ENCODE measurements around the gene MYADM. TPM values are rescaled to one million over a fixed set of nuclear protein-coding genes. Genes with fewer than 3 reads are reported as not detected.

MYADM gene
- polyA plus RNA-seq, 3 donors, result 162 to 310 (median 254) TPM

- Histone ChIP-seq H3K27me3 (ENCODE audit: control insufficient read depth in 2 of 2, insufficient read depth in 2 of 2, low read length in 2 of 2) (peaks cover 32 to 64% of the 10 kb centered on the region in 2 donors), H3K4me3 (replicated peaks in 1 of 3; ENCODE audit: low read depth in 2 of 3, low read length in 3 of 3) (no peak overlapping the region), H3K36me3 (replicated peaks in 1 of 2; ENCODE audit: control insufficient read depth in 1 of 2, insufficient read depth in 2 of 2, low read length in 2 of 2) (no peaks in the 10 kb centered on the region), H3K4me2 (replicated peaks; ENCODE audit: extremely low read depth, low read length, poor library complexity, severe bottlenecking) (no peak overlapping the region), H4K20me1 (ENCODE audit: insufficient read depth, low read length) (no peaks in the 10 kb centered on the region), H3K27ac (ENCODE audit: low read depth in 1 of 2, low read length in 2 of 2) (no peak overlapping the region), H3K9ac (ENCODE audit: insufficient read depth, low read length, poor library complexity, severe bottlenecking) (no peak overlapping the region), H3K4me1 (ENCODE audit: control insufficient read depth in 1 of 2, insufficient read depth in 2 of 2, low read length in 2 of 2) (peaks cover 14 to 24% of the 10 kb centered on the region in 2 donors), H3K79me2 (ENCODE audit: insufficient read depth, low read length) (no peaks in the 10 kb centered on the region), H2AFZ (ENCODE audit: insufficient read depth, low read depth, low read length, poor library complexity, severe bottlenecking) (no peak overlapping the region), H3K9me3 (replicated peaks in 1 of 2; ENCODE audit: control insufficient read depth in 1 of 2, insufficient read depth in 1 of 2, low read length in 2 of 2) (peaks cover 3 to 16% of the 10 kb centered on the region in 2 donors)
- intact Hi-C loops (cut with micrococcal nuclease), result no loop called here
- peaks cover 30% of the 10 kb centered on the region for H3K4me1 Mint-ChIP-seq
- H3K27me3 Mint-ChIP-seq (ENCODE audit: low read depth in 3 of 3), result peaks cover 67 to 90% (median 81%) of the 10 kb centered on the region in 3 donors
- H3K36me3 Mint-ChIP-seq, result peaks cover 14 to 23% of the 10 kb centered on the region in 2 donors
- DNase-seq, result no peak
- 3% methylated on average over 10 of the region's 13 CpGs for WGBS (ENCODE audit: insufficient coverage)
- peak overlapping the region in 1 of 2 donors; percentile 68 for H3K4me3 Mint-ChIP-seq
- H3K27ac Mint-ChIP-seq, result no peak overlapping the region
- TF ChIP-seq CTCF (IDR thresholded peaks at IDR 0.05), result no peak
- peaks cover 4 to 39% (median 26%) of the 10 kb centered on the region in 7 donors for H3K9me3 Mint-ChIP-seq
These were observed 42.5 kb downstream of the MYADM start for GRCh38 chr19:53910170-53910518.

GRCh38 chr19:53912653-53913052 lies 45.0 kb downstream of the MYADM start:
- Mint-ChIP-seq H3K4me3 (peak overlapping the region in 1 of 2 donors; percentile 12), H3K27ac (no peak overlapping the region), H3K9me3 (peaks cover 4 to 36% (median 21%) of the 10 kb centered on the region in 7 donors), H3K27me3 (ENCODE audit: low read depth in 3 of 3) (peaks cover 46 to 69% (median 59%) of the 10 kb centered on the region in 3 donors), H3K36me3 (peaks cover 10 to 20% of the 10 kb centered on the region in 2 donors), H3K4me1 (peaks cover 15% of the 10 kb centered on the region)
- H3K36me3 ChIP-seq (replicated peaks in 1 of 2; ENCODE audit: control insufficient read depth in 1 of 2, insufficient read depth in 2 of 2, low read length in 2 of 2), result no peaks in the 10 kb centered on the region
- no peak overlapping the region for H3K9ac ChIP-seq (ENCODE audit: insufficient read depth, low read length, poor library complexity, severe bottlenecking)
- no peak overlapping the region for H3K4me3 ChIP-seq (replicated peaks in 1 of 3; ENCODE audit: low read depth in 2 of 3, low read length in 3 of 3)
- peaks cover 3 to 11% of the 10 kb centered on the region in 2 donors for H3K4me1 ChIP-seq (ENCODE audit: control insufficient read depth in 1 of 2, insufficient read depth in 2 of 2, low read length in 2 of 2)
- H4K20me1 ChIP-seq (ENCODE audit: insufficient read depth, low read length), result no peaks in the 10 kb centered on the region
- no peak overlapping the region for H2AFZ ChIP-seq (ENCODE audit: insufficient read depth, low read depth, low read length, poor library complexity, severe bottlenecking)
- intact Hi-C loops (cut with micrococcal nuclease), result no loop called here
- no peak overlapping the region for H3K4me2 ChIP-seq (replicated peaks; ENCODE audit: extremely low read depth, low read length, poor library complexity, severe bottlenecking)
- peaks cover 26 to 44% of the 10 kb centered on the region in 2 donors for H3K27me3 ChIP-seq (ENCODE audit: control insufficient read depth in 2 of 2, insufficient read depth in 2 of 2, low read length in 2 of 2)
- TF ChIP-seq CTCF (IDR thresholded peaks at IDR 0.05), result peak; percentile 40
- 79% methylated on average over 18 of the region's 18 CpGs for WGBS (ENCODE audit: insufficient coverage)
- no peak for DNase-seq
- H3K9me3 ChIP-seq (replicated peaks in 1 of 2; ENCODE audit: control insufficient read depth in 1 of 2, insufficient read depth in 1 of 2, low read length in 2 of 2), result peaks cover 3 to 16% of the 10 kb centered on the region in 2 donors
- no peak overlapping the region for H3K27ac ChIP-seq (ENCODE audit: low read depth in 1 of 2, low read length in 2 of 2)
- H3K79me2 ChIP-seq (ENCODE audit: insufficient read depth, low read length), result no peaks in the 10 kb centered on the region
